Measurements from ENCODE around the gene ZMIZ1.

GRCh38 chr10:79295563-79295962 lies 226.8 kb downstream of the ZMIZ1 start:
- TF ChIP-seq CTCF (IDR thresholded peaks at IDR 0.05 in 2 of 3, conservative IDR thresholded peaks at IDR 0.05 in 1 of 3; ENCODE audit: borderline replicate concordance in 1 of 3, insufficient read depth in 1 of 3, low read depth in 2 of 3, low read length in 2 of 3) (no peak), REST (IDR thresholded peaks at IDR 0.05; ENCODE audit: low read depth) (no peak), POLR2A (IDR thresholded peaks at IDR 0.05; ENCODE audit: borderline replicate concordance, extremely low read depth, insufficient read depth, insufficient read length) (no peak), ZBTB33 (IDR thresholded peaks at IDR 0.05; ENCODE audit: extremely low read depth, insufficient replicate concordance, low read length) (no peak), RAD21 (IDR thresholded peaks at IDR 0.05; ENCODE audit: low read depth) (no peak), EZH2 (IDR thresholded peaks at IDR 0.05) (no peak), SIN3A (IDR thresholded peaks at IDR 0.05; ENCODE audit: low read depth) (no peak), CBX3 (IDR thresholded peaks at IDR 0.05; ENCODE audit: low read depth) (no peak), EZH2phosphoT487 (IDR thresholded peaks at IDR 0.05; ENCODE audit: borderline replicate concordance) (no peak), YY1 (IDR thresholded peaks at IDR 0.05; ENCODE audit: extremely low read depth, insufficient replicate concordance, low read depth, low read length) (no peak), POLR2AphosphoS5 (IDR thresholded peaks at IDR 0.05; ENCODE audit: low read depth, low read length) (no peak), CEBPB (IDR thresholded peaks at IDR 0.05; ENCODE audit: low read depth) (no peak), FOSL1 (IDR thresholded peaks at IDR 0.05; ENCODE audit: low read depth) (no peak)
